Activated CD4-positive, CD25-positive, alpha-beta regulatory T cell treated with anti-CD3 and anti-CD28 coated beads, Interleukin-2, amount 50 U/mL, for 16 hours (primary cell): ENCODE measurements around the gene ZNF275.
"Not testable (repeated sequence)": the region's sequence is repeated elsewhere in the genome, so short reads cannot be mapped to it uniquely, and the experiment has no call there.

Source experiments
- DNase-seq: peaks from one replicate; pipeline ENCODE4 v3.0.0-alpha.2; 2020; ENCODE audit warnings: low read depth, low spot score

ZNF275 gene

GRCh38 chrX:153333821-153334653 is at the start of gene ZNF275:
TSS of gene ZNF275 (plus strand) at chrX:153334153. CDS start at chrX:153336680, 2,527 bp downstream.
- DNase-seq, result peak; percentile 63

DNA sequence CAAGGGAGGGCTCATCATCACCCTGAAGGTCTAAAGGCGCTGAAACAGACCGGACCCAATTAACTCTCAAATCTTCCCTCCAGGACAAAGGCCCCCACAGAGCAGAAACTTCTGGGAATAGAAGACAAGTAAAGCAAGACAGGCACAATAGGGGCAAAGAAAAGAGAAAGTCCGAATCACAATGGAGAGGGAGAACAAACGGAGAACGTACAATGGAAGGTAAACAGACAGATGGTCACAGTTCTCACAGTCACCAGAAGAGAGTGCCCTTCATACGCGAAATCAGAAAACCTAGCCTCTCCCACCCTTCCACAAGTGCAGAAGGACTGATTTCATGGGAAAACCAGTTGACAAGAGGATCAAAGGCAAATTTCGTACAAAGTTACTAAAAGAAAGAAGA is 48.3 kb upstream of the ZNF275 start:
- not testable (repeated sequence) for DNase-seq

- DNase-seq, result not testable (repeated sequence)
These were observed 45.1 kb upstream of the ZNF275 start for GRCh38 chrX:153288807-153289206.

DNA sequence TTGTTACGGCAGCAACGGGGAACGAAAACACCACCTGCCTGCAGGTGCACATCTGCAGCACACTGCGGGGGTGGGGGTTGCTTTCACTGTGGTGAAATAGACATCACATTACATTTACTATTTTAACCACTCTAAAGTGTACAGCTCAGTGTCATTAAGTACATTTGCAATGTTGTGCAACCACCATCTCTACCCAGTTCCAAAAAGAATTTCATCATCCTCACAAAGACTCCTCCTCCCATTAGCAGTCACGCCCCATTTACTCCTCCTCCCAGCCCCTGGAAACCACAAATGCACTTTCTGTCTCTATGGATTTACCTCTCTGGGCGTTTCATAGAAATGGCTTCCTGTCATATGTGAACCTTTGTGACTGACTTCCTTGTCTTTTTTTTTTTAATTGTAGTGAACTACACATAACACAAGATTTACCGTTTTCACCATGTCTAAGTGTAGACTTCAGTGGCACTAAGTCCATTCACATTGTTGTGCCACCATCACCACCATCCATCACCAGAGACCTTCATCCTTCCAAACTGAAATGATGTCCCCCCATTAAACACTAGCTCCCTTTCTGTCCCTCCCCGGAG is 40.4 kb upstream of the ZNF275 start:
- not testable (repeated sequence) for DNase-seq

DNA sequence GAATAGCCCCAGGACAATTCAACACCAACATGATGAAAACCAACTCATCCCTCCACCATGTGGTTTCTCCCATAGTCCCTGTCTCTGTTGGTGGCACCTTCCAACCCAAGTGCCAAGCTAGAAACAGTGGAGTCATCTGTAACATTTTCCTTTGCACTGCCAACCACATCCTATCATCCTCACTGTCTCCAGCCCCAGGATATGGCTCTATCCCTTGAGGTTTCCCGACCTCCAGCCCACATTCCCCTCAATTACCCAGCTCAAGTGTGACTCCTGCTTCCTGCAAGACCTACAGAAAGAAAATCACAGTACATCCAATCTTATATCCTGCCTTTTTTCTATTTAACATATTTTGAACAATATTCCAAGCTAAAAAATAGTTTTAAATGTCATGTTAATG is 36.6 kb upstream of the ZNF275 start:
- no peak for DNase-seq

GRCh38 chrX:153299855-153300254 is 34.1 kb upstream of the ZNF275 start:
- DNase-seq, result no peak

DNA sequence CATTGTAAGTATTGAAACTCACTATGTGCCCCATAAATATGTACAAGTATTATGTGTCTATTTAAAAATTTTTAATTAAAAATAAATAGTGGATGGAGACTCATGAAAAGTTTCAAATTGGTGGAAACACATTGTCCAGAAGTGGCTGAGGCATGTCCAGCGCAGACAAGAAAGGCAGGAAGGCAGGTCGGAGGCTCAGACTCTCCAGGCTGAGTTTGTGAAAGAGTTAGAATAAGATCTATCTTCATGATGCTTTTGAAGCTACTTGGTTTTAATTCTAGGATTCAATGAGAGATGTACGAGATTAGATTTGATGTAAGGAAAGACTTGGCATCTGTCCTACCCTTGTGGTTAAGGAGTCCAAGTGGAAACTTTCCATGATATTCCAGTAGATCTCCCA is 32.2 kb upstream of the ZNF275 start:
- DNase-seq, result no peak

DNA sequence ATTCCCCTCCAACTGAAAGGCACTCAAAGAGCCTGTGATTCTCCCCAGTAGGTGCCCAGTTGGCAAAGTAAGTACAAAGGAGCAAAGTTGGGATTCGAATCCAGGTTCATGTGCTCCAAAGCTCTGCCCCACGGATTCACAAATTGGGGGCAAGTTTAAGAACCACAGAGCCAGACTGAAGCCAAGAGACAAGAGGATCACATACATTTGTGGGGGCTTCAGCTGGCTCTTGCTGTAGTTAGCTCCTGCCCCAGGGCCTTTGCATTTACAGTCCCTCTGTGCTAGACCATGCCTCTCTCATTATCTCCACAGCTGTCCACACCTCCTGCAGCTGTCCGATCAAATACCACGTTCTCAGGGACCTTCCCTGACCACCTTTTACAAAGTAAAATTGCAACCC is 31.2 kb upstream of the ZNF275 start:
- no peak for DNase-seq

DNA sequence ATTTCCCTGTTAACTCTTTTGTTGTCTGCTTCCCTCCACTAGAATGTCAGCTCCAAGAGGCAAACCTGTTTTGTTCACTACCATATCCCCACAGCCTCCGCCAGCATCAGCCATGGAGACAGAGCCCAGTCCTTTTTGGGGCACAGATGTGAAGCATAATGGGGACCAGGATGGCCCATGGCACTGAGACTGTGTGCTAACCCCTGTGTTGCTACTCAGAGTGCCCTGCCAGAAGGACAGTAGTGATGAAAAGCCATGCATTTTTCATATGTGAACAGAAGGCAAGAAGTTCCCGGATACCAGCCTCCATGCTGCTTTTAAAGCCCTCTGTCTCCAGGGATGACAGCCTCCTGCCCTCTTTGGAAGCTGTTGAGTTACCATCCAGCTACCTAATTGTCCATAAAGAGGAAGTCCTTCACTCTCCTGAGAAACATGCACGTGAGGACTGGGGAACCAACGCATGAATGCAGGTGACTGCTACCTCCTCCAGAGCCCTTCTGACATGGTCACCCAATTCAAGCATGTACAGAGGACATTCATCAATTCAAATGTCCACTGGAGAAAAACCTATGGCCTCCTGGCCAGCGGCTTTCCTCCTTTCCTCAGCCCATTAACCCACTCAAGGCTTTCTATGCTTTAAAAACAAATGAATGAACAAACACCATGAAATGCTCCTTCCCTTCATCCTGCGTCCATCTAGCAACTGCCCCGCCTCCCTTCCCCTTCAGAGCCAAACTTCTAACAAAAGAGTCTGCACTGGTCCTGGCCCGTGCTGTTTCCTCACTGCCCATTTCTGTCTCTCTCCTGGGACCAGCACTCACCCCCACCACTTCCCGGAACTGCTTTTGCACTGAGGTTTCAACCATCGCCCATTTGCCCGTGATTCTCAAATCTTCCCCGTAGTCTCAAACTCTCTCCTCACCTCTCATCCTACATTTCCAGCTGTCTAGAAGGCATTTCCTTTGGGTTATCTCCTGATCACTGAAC is 30.4 kb upstream of the ZNF275 start:
- no peak for DNase-seq

- DNase-seq, result no peak
These were observed 28.8 kb upstream of the ZNF275 start for GRCh38 chrX:153304988-153305736.

DNA sequence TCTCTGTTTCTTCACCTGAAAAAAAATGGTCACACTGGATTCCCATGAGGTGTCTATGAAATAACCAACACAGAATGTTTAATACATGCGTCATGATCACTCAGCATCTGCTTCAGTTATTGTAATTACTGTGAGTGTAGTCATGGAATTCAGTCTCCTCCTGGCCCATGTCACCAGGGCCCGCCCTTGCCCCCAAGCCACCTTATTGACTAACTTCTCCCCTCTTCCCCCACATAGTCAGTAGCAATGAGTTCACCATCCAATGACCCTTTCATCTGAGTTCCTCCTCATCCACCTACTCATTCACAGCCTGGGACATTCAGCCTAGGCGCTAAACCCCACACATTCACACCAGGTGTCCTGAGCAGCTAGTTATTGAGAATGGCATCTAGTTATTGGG is 28.0 kb upstream of the ZNF275 start:
- DNase-seq, result no peak

- no peak for DNase-seq
These were observed 27.3 kb upstream of the ZNF275 start for GRCh38 chrX:153306527-153307115.

DNA sequence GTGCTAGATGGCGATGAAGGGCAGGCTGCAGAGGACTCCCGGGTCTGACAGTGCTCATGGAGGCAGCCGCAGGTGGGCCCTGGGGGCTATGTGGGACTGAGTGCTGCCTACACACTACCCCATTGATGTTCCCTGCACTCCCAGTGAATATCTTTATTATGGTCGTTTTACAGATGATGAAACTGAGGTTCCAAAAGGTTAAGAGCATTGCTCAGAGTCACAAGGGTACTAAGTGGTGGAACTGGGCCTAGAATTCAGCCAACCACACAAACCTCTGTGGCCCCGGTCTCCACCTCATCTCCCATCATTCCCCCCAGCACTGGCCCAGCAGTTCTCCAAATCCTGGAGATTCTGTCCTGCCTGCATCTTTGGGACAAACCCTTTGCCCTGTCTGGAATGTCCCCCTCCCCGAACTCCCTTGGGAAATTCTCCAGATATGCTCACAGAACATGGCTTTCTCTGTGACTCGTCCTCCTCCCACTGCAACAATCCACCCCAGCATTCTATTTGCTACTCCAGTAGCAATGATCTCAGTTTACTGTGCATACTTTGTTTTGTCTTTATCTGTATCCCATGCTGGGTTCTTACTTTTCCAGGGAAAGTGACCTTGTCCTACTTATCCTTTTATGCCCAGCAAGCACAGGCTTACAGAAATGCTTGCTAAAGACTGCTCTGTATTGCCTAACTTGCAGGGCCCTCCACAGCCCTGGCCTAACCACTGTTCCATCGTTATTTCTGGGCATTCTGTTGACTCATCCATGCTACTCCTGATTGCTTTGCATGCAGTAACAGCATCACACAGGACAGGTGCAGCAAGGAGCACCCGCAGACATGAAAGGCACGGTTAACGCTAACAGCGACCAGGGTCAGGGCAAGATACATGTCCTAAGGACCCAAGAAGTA is 26.4 kb upstream of the ZNF275 start:
- no peak for DNase-seq

DNA sequence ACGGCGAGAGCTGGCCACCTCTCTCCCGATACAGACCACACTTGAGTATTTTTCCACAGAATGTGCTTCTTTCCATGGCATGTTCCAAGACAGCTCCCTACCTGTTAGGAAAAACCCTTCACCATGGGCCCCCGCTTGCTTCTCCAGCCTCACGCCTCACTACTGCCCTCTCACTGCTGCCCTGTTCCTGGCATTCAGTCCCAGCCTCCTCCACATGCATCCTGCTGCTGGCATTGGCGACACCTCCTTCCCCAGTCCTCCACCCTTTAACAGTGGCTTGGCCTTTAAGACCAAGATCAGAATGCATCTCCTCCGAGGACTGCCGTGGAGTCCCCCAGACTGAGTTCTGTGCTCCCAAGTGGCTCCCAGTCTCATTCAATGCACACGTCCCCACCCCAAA is 23.1 kb upstream of the ZNF275 start:
- DNase-seq, result no peak

GRCh38 chrX:153312041-153312440 is 21.9 kb upstream of the ZNF275 start:
- DNase-seq, result no peak

- no peak for DNase-seq
These were observed 21.1 kb upstream of the ZNF275 start for GRCh38 chrX:153312842-153313241.

GRCh38 chrX:153317306-153317705 is 16.6 kb upstream of the ZNF275 start:
- DNase-seq, result no peak

- no peak for DNase-seq
These were observed 15.8 kb upstream of the ZNF275 start for GRCh38 chrX:153317996-153318722.

GRCh38 chrX:153318811-153319210 is 15.1 kb upstream of the ZNF275 start:
- DNase-seq, result no peak
